ENCODE measurements around the gene ABLIM3.

Gene ABLIM3

GRCh38 chr5:149200355-149200754 lies 59.1 kb downstream of the ABLIM3 start:
- TF ChIP-seq REST (IDR thresholded peaks at IDR 0.05; ENCODE audit: low read depth) (no peak), CEBPB (IDR thresholded peaks at IDR 0.05) (no peak), ZBTB7A (IDR thresholded peaks at IDR 0.05; ENCODE audit: low read depth) (no peak), TEAD4 (IDR thresholded peaks at IDR 0.05) (no peak), EP300 (IDR thresholded peaks at IDR 0.05; ENCODE audit: borderline replicate concordance) (no peak), YY1 (IDR thresholded peaks at IDR 0.05; ENCODE audit: low read depth) (no peak), CREB1 (IDR thresholded peaks at IDR 0.05; ENCODE audit: low read depth) (no peak), EGR1 (IDR thresholded peaks at IDR 0.05) (no peak), RAD21 (IDR thresholded peaks at IDR 0.05; ENCODE audit: low read depth) (no peak), NFIC (IDR thresholded peaks at IDR 0.05) (no peak), MAX (IDR thresholded peaks at IDR 0.05) (no peak), USF1 (IDR thresholded peaks at IDR 0.05) (no peak), TCF12 (IDR thresholded peaks at IDR 0.05; ENCODE audit: low read depth) (no peak)

GRCh38 chr5:149201121-149201637 lies 59.9 kb downstream of the ABLIM3 start:
- TF ChIP-seq TAF1 (IDR thresholded peaks at IDR 0.05; ENCODE audit: low read depth), result no peak
- no peak for TF ChIP-seq REST (IDR thresholded peaks at IDR 0.05; ENCODE audit: low read depth)
- no peak for TF ChIP-seq CEBPB (IDR thresholded peaks at IDR 0.05)
- TF ChIP-seq CREB1 (IDR thresholded peaks at IDR 0.05; ENCODE audit: low read depth), result no peak
- TF ChIP-seq USF1 (IDR thresholded peaks at IDR 0.05), result no peak
- no peak for TF ChIP-seq ZBTB7A (IDR thresholded peaks at IDR 0.05; ENCODE audit: low read depth)
- no peak for TF ChIP-seq NFIC (IDR thresholded peaks at IDR 0.05)
- no peak for TF ChIP-seq EGR1 (IDR thresholded peaks at IDR 0.05)
- no peak for TF ChIP-seq TEAD4 (IDR thresholded peaks at IDR 0.05)
- TF ChIP-seq EP300 (IDR thresholded peaks at IDR 0.05; ENCODE audit: borderline replicate concordance), result no peak
- no peak for TF ChIP-seq RAD21 (IDR thresholded peaks at IDR 0.05; ENCODE audit: low read depth)
- TF ChIP-seq FOXM1 (IDR thresholded peaks at IDR 0.05; ENCODE audit: borderline replicate concordance, low read depth), result no peak
- TF ChIP-seq MAX (IDR thresholded peaks at IDR 0.05), result no peak
- TF ChIP-seq YY1 (IDR thresholded peaks at IDR 0.05; ENCODE audit: low read depth), result no peak
- no peak for TF ChIP-seq TCF12 (IDR thresholded peaks at IDR 0.05; ENCODE audit: low read depth)

- TF ChIP-seq RAD21 (IDR thresholded peaks at IDR 0.05; ENCODE audit: low read depth), result no peak
- no peak for TF ChIP-seq TAF1 (IDR thresholded peaks at IDR 0.05; ENCODE audit: low read depth)
- TF ChIP-seq CREB1 (IDR thresholded peaks at IDR 0.05; ENCODE audit: low read depth), result no peak
- TF ChIP-seq YY1 (IDR thresholded peaks at IDR 0.05; ENCODE audit: low read depth), result no peak
- no peak for TF ChIP-seq EGR1 (IDR thresholded peaks at IDR 0.05)
- TF ChIP-seq FOXM1 (IDR thresholded peaks at IDR 0.05; ENCODE audit: borderline replicate concordance, low read depth), result no peak
- TF ChIP-seq TCF12 (IDR thresholded peaks at IDR 0.05; ENCODE audit: low read depth), result no peak
- TF ChIP-seq CEBPB (IDR thresholded peaks at IDR 0.05), result no peak
These were observed 61.7 kb downstream of the ABLIM3 start for GRCh38 chr5:149202910-149203451.

- no peak for TF ChIP-seq NFIC (IDR thresholded peaks at IDR 0.05)
These were observed 62.7 kb downstream of the ABLIM3 start for GRCh38 chr5:149203921-149204441.

- TF ChIP-seq TCF12 (IDR thresholded peaks at IDR 0.05; ENCODE audit: low read depth), result no peak
- no peak for TF ChIP-seq YY1 (IDR thresholded peaks at IDR 0.05; ENCODE audit: low read depth)
- no peak for TF ChIP-seq NFIC (IDR thresholded peaks at IDR 0.05)
- no peak for TF ChIP-seq USF1 (IDR thresholded peaks at IDR 0.05)
These were observed 64.6 kb downstream of the ABLIM3 start for GRCh38 chr5:149205625-149206523.
